Measurements from ENCODE around the gene AJAP1.
"Not testable (repeated sequence)": the region's sequence is repeated elsewhere in the genome, so short reads cannot be mapped to it uniquely, and the experiment has no call there.

Gene AJAP1

GRCh38 chr1:4658643-4659628 is 4.5 kb downstream of the AJAP1 start:
- no peak for DNase-seq

GRCh38 chr1:4660917-4661594 is 6.6 kb downstream of the AJAP1 start:
- no peak for DNase-seq

- no peak for DNase-seq
These were observed 7.1 kb downstream of the AJAP1 start for GRCh38 chr1:4661595-4661917.

- DNase-seq = no peak
These were observed 7.8 kb downstream of the AJAP1 start for GRCh38 chr1:4662168-4662567.

GRCh38 chr1:4662723-4663122 is 8.3 kb downstream of the AJAP1 start:
- DNase-seq = no peak

- no peak for DNase-seq
These were observed 9.7 kb downstream of the AJAP1 start for GRCh38 chr1:4664095-4664494.

- no peak for DNase-seq
These were observed 10.2 kb downstream of the AJAP1 start for GRCh38 chr1:4664606-4665005.

GRCh38 chr1:4665456-4665855 is 11.0 kb downstream of the AJAP1 start:
- no peak for DNase-seq

GRCh38 chr1:4666683-4667082 is 12.3 kb downstream of the AJAP1 start:
- not testable (repeated sequence) for DNase-seq

- no peak for DNase-seq
These were observed 14.6 kb downstream of the AJAP1 start for GRCh38 chr1:4668743-4669700.

- no peak for DNase-seq
These were observed 15.9 kb downstream of the AJAP1 start for GRCh38 chr1:4670265-4670664.

GRCh38 chr1:4671828-4672227 is 17.4 kb downstream of the AJAP1 start:
- no peak for DNase-seq

- no peak for DNase-seq
These were observed 19.1 kb downstream of the AJAP1 start for GRCh38 chr1:4673494-4673893.

- DNase-seq = no peak
These were observed 19.7 kb downstream of the AJAP1 start for GRCh38 chr1:4674117-4674516.

- DNase-seq = no peak
These were observed 20.3 kb downstream of the AJAP1 start for GRCh38 chr1:4674676-4675075.

GRCh38 chr1:4675454-4676186 is 21.2 kb downstream of the AJAP1 start:
- no peak for DNase-seq

GRCh38 chr1:4676253-4676652 is 21.8 kb downstream of the AJAP1 start:
- DNase-seq = no peak

- DNase-seq = no peak
These were observed 23.2 kb downstream of the AJAP1 start for GRCh38 chr1:4677608-4678007.

GRCh38 chr1:4678066-4678717 is 23.8 kb downstream of the AJAP1 start:
- no peak for DNase-seq

- no peak for DNase-seq
These were observed 26.6 kb downstream of the AJAP1 start for GRCh38 chr1:4681026-4681425.

- no peak for DNase-seq
These were observed 28.3 kb downstream of the AJAP1 start for GRCh38 chr1:4682607-4683220.

All from CD4-positive, alpha-beta T cell treated with Interleukin-4 for 4 hours (primary cell).